MG63 (cell line): Measurements from ENCODE around the gene PPP6R3. TPM values are rescaled to one million over a fixed set of nuclear protein-coding genes. Genes with fewer than 3 reads are reported as not detected.
"Not testable (repeated sequence)": the region's sequence is repeated elsewhere in the genome, so short reads cannot be mapped to it uniquely, and the experiment has no call there.

ENCODE experiments used
- DNase-seq: peaks from one replicate; pipeline ENCODE4 v3.0.0-alpha.2; 2020
- H3K27me3 ChIP-seq: fragments of 250-450 bp; sonication (Bioruptor Pico); 2 replicates; pipeline ENCODE4 v1.5.1; 2020; ENCODE audit warnings: mild to moderate bottlenecking, moderate library complexity
- H3K36me3 ChIP-seq: fragments of 250-450 bp; sonication (Bioruptor Pico); 2 replicates; pipeline ENCODE4 v1.5.1; 2020; ENCODE audit warnings: mild to moderate bottlenecking, moderate library complexity
- H3K4me3 ChIP-seq: fragments of 250-450 bp; sonication (Bioruptor Pico); 2 replicates; pipeline ENCODE4 v1.5.1; 2020; ENCODE audit warnings: mild to moderate bottlenecking, moderate library complexity
- H3K9me3 ChIP-seq: fragments of 250-450 bp; sonication (Bioruptor Pico); 2 replicates; pipeline ENCODE4 v1.5.1; 2020; ENCODE audit warnings: mild to moderate bottlenecking, moderate library complexity
- total RNA-seq: library from RNA; depleted of rRNA; stranded (reverse); fragments of >200 nt; shearing (Covaris generic); gene quantifications from 2 replicates; pipeline ENCODE4 v1.2.3, GENCODE V29; 2014; ENCODE audit warnings: low replicate concordance

Gene PPP6R3
- total RNA-seq, 1 experiment from 2014 or later: 68.5 TPM

GRCh38 chr11:68469122-68469521, 8.6 kb downstream of the PPP6R3 start:
- Histone ChIP-seq H3K9me3 (no peaks in the 10 kb centered on the region), H3K36me3 (peaks cover 42% of the 10 kb centered on the region), H3K4me3 (no peak overlapping the region), H3K27me3 (no peaks in the 10 kb centered on the region)
- no peak for DNase-seq

GRCh38 chr11:68469642-68470041, 9.1 kb downstream of the PPP6R3 start:
- Histone ChIP-seq H3K36me3 (peaks cover 42% of the 10 kb centered on the region), H3K4me3 (no peak overlapping the region), H3K27me3 (no peaks in the 10 kb centered on the region), H3K9me3 (no peaks in the 10 kb centered on the region)
- DNase-seq: no peak

DNA sequence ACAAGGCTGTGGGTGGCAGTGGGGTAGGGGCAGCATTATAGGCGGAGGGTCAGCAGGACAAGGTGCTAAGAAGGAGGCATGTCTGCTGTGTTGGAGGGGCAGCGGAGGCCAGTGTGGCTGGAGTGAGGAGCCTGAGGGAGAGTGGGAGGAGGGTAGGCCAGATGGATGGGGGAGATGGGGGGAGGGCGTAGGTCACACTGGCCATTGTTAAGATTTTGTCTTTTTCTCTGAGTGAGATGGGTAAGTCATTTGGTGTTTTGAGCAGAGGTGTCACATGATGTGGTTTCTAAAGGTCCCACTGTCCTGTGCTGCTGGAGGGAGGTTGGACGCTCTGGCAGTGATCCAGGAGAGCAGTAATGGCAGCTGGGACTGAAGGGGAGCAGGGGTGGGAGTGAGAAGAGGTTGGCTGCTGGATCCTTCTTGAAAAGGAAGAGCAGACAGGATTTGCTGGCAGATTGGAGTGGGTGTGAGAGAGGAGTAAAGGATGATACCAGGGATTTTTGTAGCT, 9.8 kb downstream of the PPP6R3 start:
- no peak overlapping the region for H3K4me3 ChIP-seq
- H3K36me3 ChIP-seq: peaks cover 42% of the 10 kb centered on the region
- H3K27me3 ChIP-seq: no peaks in the 10 kb centered on the region
- H3K9me3 ChIP-seq: no peaks in the 10 kb centered on the region
- DNase-seq: no peak

DNA sequence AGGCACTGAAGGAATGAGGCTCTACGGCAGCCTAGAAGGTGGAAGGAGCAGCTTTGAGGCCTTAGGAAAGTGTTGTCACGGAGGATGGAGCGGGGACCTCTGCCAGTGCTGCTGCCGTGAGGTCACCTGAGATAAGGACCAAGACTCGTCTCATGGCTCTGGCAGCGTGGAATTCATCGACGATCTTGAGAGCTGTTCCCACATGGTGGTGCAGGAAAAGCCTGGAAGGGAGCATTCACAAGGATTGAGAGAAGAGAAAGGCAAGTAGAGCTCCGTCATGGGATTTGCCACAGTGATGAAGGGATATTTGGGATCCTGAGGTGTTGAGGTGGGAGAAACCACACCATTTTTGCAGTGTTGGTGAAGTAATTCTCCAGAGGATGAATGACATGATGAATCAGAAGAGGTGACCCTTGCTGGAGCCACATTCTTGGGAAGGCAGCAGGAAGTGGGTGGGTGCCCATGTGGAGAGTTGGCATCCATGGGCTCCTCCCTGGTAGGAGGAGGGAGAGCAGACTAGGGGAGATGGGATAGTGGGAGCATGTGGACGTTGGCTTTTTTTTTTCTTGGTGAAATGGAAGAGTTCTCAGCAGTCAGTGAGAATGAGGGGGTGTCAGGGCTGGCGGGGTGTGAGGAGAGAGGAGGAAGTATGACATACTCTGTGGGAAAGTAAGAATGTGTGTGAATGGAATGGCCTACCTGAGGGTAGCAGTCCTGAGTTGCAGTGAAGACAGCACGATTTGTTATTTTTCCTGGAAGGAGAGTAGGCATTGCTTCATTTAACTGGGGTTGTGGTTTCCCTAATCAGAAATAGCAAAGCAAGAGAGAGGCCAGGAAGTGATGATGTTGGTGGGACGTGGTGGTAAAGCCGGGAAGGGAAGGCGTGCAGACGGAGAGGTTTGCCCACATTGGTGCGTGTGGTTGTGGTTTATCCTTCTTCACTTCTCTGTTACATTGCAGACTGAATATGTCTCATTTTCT, 11.1 kb downstream of the PPP6R3 start:
- H3K27me3 ChIP-seq: no peaks in the 10 kb centered on the region
- no peak for DNase-seq
- no peak overlapping the region for H3K4me3 ChIP-seq
- H3K36me3 ChIP-seq: peaks cover 36% of the 10 kb centered on the region
- H3K9me3 ChIP-seq: no peaks in the 10 kb centered on the region

DNA sequence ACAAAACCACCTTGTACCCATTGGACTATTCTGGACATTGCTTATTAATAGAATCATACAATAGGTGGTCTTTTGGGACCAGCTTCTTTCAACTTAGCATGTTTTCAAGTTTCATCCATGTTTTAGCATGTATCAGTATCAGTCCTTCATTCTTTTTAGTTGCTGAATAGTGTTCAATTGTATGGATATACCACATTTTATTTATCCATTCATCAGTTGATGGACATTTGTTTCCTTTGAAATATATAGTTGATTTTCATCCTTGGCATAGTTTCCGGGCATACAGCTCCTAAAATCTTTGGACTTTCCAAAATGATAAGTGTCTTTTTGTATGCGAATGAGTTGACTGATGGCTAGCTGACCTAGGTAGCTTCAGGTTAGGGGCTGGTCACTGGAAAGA, 12.2 kb downstream of the PPP6R3 start:
- Histone ChIP-seq H3K27me3 (no peaks in the 10 kb centered on the region), H3K9me3 (no peaks in the 10 kb centered on the region), H3K4me3 (no peak overlapping the region), H3K36me3 (peaks cover 35% of the 10 kb centered on the region)
- no peak for DNase-seq

GRCh38 chr11:68473693-68474092, 13.1 kb downstream of the PPP6R3 start:
- no peaks in the 10 kb centered on the region for H3K27me3 ChIP-seq
- no peak for DNase-seq
- H3K9me3 ChIP-seq: peaks cover under 1% of the 10 kb centered on the region; the same call in 1 of the 2 replicates
- H3K4me3 ChIP-seq: no peak overlapping the region
- H3K36me3 ChIP-seq: peaks cover 33% of the 10 kb centered on the region

GRCh38 chr11:68475626-68476025, 15.1 kb downstream of the PPP6R3 start:
- H3K36me3 ChIP-seq: peaks cover 32% of the 10 kb centered on the region
- not testable (repeated sequence) for H3K4me3 ChIP-seq, H3K27me3 ChIP-seq, H3K9me3 ChIP-seq, DNase-seq

- DNase-seq: no peak
- Histone ChIP-seq H3K27me3 (no peaks in the 10 kb centered on the region), H3K4me3 (no peak overlapping the region), H3K36me3 (peaks cover 31% of the 10 kb centered on the region), H3K9me3 (peaks cover 8% of the 10 kb centered on the region)
Observed at GRCh38 chr11:68479390-68479789, 18.8 kb downstream of the PPP6R3 start.

DNA sequence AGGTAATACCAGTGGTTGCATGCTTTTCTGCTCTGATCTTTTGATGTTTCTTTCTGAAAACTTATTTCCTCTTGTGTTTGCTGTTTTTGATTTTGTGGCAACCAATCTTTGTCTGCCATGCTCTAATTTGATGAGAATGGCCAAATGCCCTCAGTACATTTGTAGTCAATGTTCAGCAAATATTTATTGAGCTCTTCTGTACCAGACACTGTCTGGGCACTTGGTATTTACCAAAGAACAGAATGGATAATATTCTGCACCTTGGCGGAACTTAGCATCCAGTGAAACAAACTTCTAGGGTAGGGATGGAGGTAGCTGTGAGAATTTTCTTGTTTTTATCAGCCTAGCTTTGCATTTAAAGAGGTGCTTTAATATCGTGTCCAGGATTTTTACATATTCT, 19.6 kb downstream of the PPP6R3 start:
- Histone ChIP-seq H3K9me3 (peaks cover 8% of the 10 kb centered on the region), H3K27me3 (no peaks in the 10 kb centered on the region), H3K4me3 (no peak overlapping the region), H3K36me3 (peaks cover 31% of the 10 kb centered on the region)
- DNase-seq: no peak

GRCh38 chr11:68480852-68481510, 20.4 kb downstream of the PPP6R3 start:
- Histone ChIP-seq H3K9me3 (peaks cover 8% of the 10 kb centered on the region), H3K27me3 (no peaks in the 10 kb centered on the region), H3K4me3 (no peak overlapping the region), H3K36me3 (peaks cover 33% of the 10 kb centered on the region)
- no peak for DNase-seq

- Histone ChIP-seq H3K27me3 (no peaks in the 10 kb centered on the region), H3K36me3 (peaks cover 33% of the 10 kb centered on the region), H3K4me3 (no peak overlapping the region), H3K9me3 (peaks cover 8% of the 10 kb centered on the region)
- no peak for DNase-seq
Observed at GRCh38 chr11:68481579-68482240, 21.2 kb downstream of the PPP6R3 start.

GRCh38 chr11:68488623-68489022, 28.1 kb downstream of the PPP6R3 start:
- Histone ChIP-seq H3K36me3 (peaks cover 12% of the 10 kb centered on the region), H3K4me3 (no peak overlapping the region), H3K27me3 (no peaks in the 10 kb centered on the region), H3K9me3 (no peaks in the 10 kb centered on the region; the same call in 1 of the 2 replicates)
- DNase-seq: no peak

- Histone ChIP-seq H3K36me3 (peaks cover 3% of the 10 kb centered on the region), H3K4me3 (no peak overlapping the region), H3K27me3 (no peaks in the 10 kb centered on the region), H3K9me3 (no peaks in the 10 kb centered on the region)
- no peak for DNase-seq
Observed at GRCh38 chr11:68495220-68495729, 34.7 kb downstream of the PPP6R3 start.

DNA sequence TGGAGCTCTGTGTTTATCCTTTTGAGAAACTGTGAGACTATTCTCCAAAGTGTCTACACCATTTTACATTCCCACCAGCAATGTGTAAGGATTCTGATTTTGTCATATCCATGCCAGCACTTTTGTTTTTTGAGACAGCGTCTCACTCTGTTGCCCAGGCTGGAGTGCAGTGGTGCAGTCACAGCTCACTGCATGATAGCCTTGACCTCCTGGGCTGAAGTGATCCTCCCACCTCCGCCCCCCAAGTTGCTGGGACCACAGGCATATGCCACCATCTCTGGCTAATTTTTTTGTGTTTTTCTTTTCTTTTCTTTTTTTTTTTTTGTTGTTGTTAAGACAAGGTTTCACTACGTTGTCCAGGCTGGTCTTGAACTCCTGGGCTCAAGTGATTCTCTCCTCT, 35.3 kb downstream of the PPP6R3 start:
- Histone ChIP-seq H3K9me3 (no peaks in the 10 kb centered on the region), H3K36me3 (peaks cover 3% of the 10 kb centered on the region), H3K27me3 (no peaks in the 10 kb centered on the region), H3K4me3 (no peak overlapping the region)
- no peak for DNase-seq

DNA sequence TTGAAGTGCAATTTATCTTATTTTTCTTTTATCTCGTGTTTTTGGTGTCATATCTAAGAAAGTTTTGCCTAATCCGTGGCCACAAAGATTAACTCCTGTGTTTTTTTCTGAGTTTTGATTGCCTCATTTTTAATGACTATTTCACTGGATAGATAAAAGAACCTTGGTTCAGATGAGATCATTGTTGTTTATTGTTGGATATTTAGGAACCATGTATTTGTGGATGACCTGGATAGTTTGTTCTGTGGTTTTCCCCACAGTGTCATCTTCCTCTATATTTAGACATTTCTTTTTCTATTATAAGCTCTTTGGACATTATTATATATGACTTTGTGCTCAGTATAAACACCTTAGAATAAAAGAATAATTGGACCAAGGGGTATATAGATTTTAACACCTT, 37.2 kb downstream of the PPP6R3 start:
- no peak for DNase-seq
- Histone ChIP-seq H3K27me3 (no peaks in the 10 kb centered on the region), H3K36me3 (peaks cover 3% of the 10 kb centered on the region; the same call in 1 of the 2 replicates), H3K9me3 (no peaks in the 10 kb centered on the region), H3K4me3 (no peak overlapping the region)

DNA sequence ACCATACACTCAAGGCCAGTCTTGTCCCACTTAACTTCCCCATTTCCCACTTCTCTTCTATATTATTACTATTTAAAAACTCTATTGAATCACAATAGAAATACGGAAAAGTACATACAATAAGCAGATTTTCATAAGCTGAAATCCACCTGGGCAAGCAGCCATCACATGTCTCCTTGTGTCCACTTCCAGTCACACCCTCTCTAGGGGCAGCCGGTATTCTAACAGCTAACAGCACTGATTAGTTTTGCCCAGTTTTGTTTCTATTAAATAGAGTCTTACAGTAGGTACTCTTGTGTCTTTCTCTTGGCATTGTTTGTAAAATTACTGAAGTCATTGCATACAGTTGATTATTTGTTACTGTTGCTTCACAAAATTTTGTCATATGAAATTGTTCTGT, 37.8 kb downstream of the PPP6R3 start:
- H3K36me3 ChIP-seq: peaks cover 3% of the 10 kb centered on the region; the same call in 1 of the 2 replicates
- no peak for DNase-seq

More for the DNA sequence above, 37.8 kb downstream of the PPP6R3 start:
- H3K27me3 ChIP-seq: no peaks in the 10 kb centered on the region
- H3K9me3 ChIP-seq: no peaks in the 10 kb centered on the region
- no peak overlapping the region for H3K4me3 ChIP-seq
